ENCODE measurements around the gene CEP63.
A peak's percentile ranks its signal among the peaks of the same experiment; 100 is the strongest.

The CEP63 gene
- total RNA-seq = 9.0 to 21.4 (median 13.3) reads per million in 3 experiments

GRCh38 chr3:134485718-134486576 lies at the start of gene CEP63, which contains the start of gene ANAPC13:
Gene CEP63, plus strand, starts transcription at chr3:134486057. Its CDS starts 9,264 bp downstream, at chr3:134495321.
Gene ANAPC13, minus strand, starts transcription at chr3:134485985. Its CDS starts 3,081 bp downstream, at chr3:134482904.
- peak; percentile 96 for DNase-seq

GRCh38 chr3:134437211-134437752 lies 48.6 kb upstream of the CEP63 start:
- DNase-seq = no peak

- no peak for DNase-seq
These were observed 44.5 kb upstream of the CEP63 start for GRCh38 chr3:134441321-134441720.

GRCh38 chr3:134441821-134442220 lies 44.0 kb upstream of the CEP63 start:
- no peak for DNase-seq

GRCh38 chr3:134445095-134445494 lies 40.8 kb upstream of the CEP63 start:
- no peak for DNase-seq

GRCh38 chr3:134445636-134446035 lies 40.2 kb upstream of the CEP63 start:
- DNase-seq = no peak

GRCh38 chr3:134446800-134447199 lies 39.1 kb upstream of the CEP63 start:
- no peak for DNase-seq

GRCh38 chr3:134447351-134447750 lies 38.5 kb upstream of the CEP63 start:
- no peak for DNase-seq

GRCh38 chr3:134448664-134449063 lies 37.2 kb upstream of the CEP63 start:
- no peak for DNase-seq

GRCh38 chr3:134449277-134449676 lies 36.6 kb upstream of the CEP63 start:
- no peak for DNase-seq

GRCh38 chr3:134449951-134450350 lies 35.9 kb upstream of the CEP63 start:
- DNase-seq = no peak

- no peak for DNase-seq
These were observed 32.2 kb upstream of the CEP63 start for GRCh38 chr3:134453631-134454030.

- no peak for DNase-seq
These were observed 28.3 kb upstream of the CEP63 start for GRCh38 chr3:134457376-134458074.

- DNase-seq = no peak
These were observed 27.4 kb upstream of the CEP63 start for GRCh38 chr3:134458406-134458945.

GRCh38 chr3:134459562-134459961 lies 26.3 kb upstream of the CEP63 start:
- no peak for DNase-seq

GRCh38 chr3:134460965-134461364 lies 24.9 kb upstream of the CEP63 start:
- DNase-seq = no peak

- no peak for DNase-seq
These were observed 23.4 kb upstream of the CEP63 start for GRCh38 chr3:134462331-134462941.

GRCh38 chr3:134463676-134464063 lies 22.2 kb upstream of the CEP63 start:
- no peak for DNase-seq

GRCh38 chr3:134464064-134464688 lies 21.7 kb upstream of the CEP63 start:
- no peak for DNase-seq

GRCh38 chr3:134464689-134465365 lies 21.0 kb upstream of the CEP63 start:
- DNase-seq = no peak

GRCh38 chr3:134466331-134466730 lies 19.5 kb upstream of the CEP63 start:
- no peak for DNase-seq

GRCh38 chr3:134468519-134468918 lies 17.3 kb upstream of the CEP63 start:
- DNase-seq = no peak
